HUES64 (cell line): ENCODE data around the gene CEACAM7.

Source experiments
- H3K27ac ChIP-seq: 2 replicates; pipeline ENCODE4 v1.7.0; 2013; ENCODE audit warnings: low read depth, low read length, inconsistent platforms
- H3K27me3 ChIP-seq: 2 replicates; pipeline ENCODE4 v1.6.1; 2013; ENCODE audit warnings: mild to moderate bottlenecking, low read length; ENCODE audit not compliant: insufficient read depth
- H3K36me3 ChIP-seq: 2 replicates; pipeline ENCODE4 v1.6.1; 2013; ENCODE audit warnings: mild to moderate bottlenecking, low read length; ENCODE audit not compliant: insufficient read depth
- H3K4me1 ChIP-seq: 2 replicates; pipeline ENCODE4 v1.6.1; 2013; ENCODE audit warnings: mild to moderate bottlenecking, low read length, moderate library complexity; ENCODE audit not compliant: insufficient read depth
- H3K4me3 ChIP-seq: 2 replicates; pipeline ENCODE4 v1.5.1; 2013; ENCODE audit warnings: mild to moderate bottlenecking, low read length, moderate library complexity
- H3K9ac ChIP-seq: 2 replicates; pipeline ENCODE4 v1.6.1; 2013; ENCODE audit warnings: mild to moderate bottlenecking, low read depth, low read length
- H3K9me3 ChIP-seq: 2 replicates; pipeline ENCODE4 v1.6.1; 2013; ENCODE audit warnings: low read depth, low read length; ENCODE audit not compliant: insufficient read depth
- WGBS: fragments of 150-250, 120-280 bp; methylation state at CpG from one replicate; pipeline ENCODE4 v1.1.7; 2013; ENCODE audit warnings: missing lambda C conversion rate; 5-methylcytosine and 5-hydroxymethylcytosine counted together

The CEACAM7 gene

DNA sequence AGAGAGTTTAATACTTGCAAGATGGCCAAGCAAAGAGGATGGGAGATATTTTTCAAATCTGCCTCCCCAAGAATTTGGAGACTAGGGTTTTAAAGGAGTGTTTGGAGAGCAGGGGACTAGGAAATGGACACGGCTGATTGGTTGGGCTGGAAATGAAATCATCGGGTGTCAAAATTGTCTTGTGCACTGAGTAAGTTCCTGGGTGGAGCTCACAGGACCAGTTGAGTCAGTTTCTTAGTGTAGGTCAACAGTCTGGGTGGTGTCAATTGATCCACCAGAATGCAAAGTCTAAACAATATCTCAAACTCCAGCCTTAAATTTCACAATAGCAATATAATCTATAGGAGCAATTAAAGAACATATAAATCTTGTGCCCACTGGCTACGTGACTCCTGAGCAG lies 38.2 kb downstream of the CEACAM7 start:
- no peaks in the 10 kb centered on the region for H3K36me3 ChIP-seq
- no peaks in the 10 kb centered on the region for H3K4me1 ChIP-seq
- H3K9me3 ChIP-seq = peaks cover 18% of the 10 kb centered on the region
- no peaks in the 10 kb centered on the region for H3K27me3 ChIP-seq
- 58% methylated on average over 3 of the region's 3 CpGs for WGBS
- no peak overlapping the region for H3K27ac ChIP-seq
- H3K4me3 ChIP-seq = no peak overlapping the region
- no peak overlapping the region for H3K9ac ChIP-seq

DNA sequence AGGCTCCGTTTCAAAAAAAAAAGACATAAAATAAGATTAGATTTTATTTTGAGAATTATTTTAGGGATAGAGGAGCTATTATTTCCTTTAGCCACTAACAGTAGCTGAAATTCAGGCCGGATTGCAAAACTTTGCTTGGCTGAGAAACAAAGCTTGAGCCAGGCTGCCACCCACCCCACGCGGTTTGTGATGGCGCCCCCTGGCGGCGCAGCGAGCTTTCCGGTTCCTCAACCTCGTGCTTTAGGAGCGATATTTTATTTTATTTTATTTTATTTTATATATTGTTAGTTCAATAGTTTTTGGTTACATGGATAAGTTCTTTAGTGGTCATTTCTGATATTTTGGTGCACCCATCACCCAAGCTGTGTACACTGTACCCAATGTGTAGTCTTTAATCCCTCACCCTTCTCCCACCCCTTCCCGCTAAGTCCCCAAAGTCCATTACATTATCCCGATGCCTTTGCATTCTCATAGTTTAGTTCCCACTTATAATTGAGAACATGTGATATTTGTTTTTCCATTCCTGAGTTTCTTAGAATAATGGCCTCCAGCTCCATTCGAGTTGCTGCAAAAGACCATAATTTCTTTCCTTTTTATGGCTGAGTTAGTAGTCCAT lies 41.4 kb downstream of the CEACAM7 start:
- 0 out of 2 replicates have a peak, but pooled peaks cover 12% of the 10 kb centered on the region for H3K9me3 ChIP-seq
- WGBS = 62% methylated on average over 10 of the region's 14 CpGs
- no peaks in the 10 kb centered on the region for H3K36me3 ChIP-seq
- H3K27ac ChIP-seq = no peak overlapping the region
- no peaks in the 10 kb centered on the region for H3K27me3 ChIP-seq
- no peak overlapping the region for H3K4me3 ChIP-seq
- no peaks in the 10 kb centered on the region for H3K4me1 ChIP-seq
- H3K9ac ChIP-seq = no peak overlapping the region

DNA sequence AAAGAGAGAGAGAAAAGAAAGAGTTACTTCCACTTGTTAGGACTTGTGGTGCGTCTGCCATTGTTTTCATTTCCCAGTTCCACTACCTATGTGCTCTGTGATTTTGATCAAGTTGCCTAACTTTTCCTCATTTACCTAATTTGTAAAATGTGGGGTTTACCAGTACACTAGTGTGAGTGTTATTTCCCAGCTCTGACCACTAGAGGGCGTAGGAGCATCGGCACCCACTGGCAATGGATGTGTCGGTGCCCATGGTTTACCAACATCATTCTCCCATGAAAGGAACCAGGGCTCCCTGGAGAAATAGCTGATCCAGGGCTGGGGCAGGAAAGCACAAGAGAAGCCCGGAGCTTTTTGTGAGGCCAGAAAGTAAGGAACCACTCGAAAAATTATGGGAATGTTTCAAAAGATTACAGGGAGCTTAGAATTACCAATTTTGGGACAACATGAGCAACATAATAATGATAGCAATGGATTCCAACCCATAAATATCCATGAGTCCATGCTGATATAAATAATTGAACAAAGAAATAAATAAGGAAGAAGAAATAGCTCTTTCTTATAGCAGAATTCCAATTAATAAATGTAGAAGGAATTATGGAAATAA lies 46.1 kb downstream of the CEACAM7 start:
- H3K4me3 ChIP-seq = no peak overlapping the region
- WGBS = 21% methylated on average over 6 of the region's 6 CpGs
- H3K36me3 ChIP-seq = no peaks in the 10 kb centered on the region
- no peaks in the 10 kb centered on the region for H3K27me3 ChIP-seq
- no peak overlapping the region for H3K27ac ChIP-seq
- no peak overlapping the region for H3K9ac ChIP-seq
- no peaks in the 10 kb centered on the region for H3K4me1 ChIP-seq
- peaks cover 6% of the 10 kb centered on the region for H3K9me3 ChIP-seq

DNA sequence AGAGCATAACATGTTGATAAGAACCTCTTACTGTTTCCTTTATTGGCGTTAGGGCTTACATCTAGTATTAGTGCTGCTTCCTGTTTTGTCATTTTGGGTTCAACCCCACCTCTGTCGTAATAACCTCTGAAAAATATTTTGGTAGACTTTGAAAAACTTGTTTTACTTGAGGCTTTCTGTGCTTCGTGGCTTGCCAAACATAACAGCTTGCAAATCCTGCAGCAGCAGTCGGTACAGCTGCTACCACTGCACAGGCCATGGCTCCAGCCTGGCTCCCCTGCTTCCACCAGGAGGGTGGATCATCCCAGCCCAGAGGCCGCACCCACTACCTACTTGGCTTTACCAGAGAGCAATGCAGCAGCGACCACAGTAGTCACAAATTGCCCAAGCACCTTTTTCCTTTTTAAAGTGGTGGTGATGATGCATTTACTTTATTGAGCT lies 49.4 kb downstream of the CEACAM7 start:
- Histone ChIP-seq H3K4me1 (no peaks in the 10 kb centered on the region), H3K4me3 (no peak overlapping the region), H3K9ac (no peak overlapping the region), H3K27me3 (no peaks in the 10 kb centered on the region), H3K9me3 (peaks cover 8% of the 10 kb centered on the region), H3K36me3 (no peaks in the 10 kb centered on the region), H3K27ac (no peak overlapping the region)
- WGBS = 61% methylated on average over 6 of the region's 6 CpGs

DNA sequence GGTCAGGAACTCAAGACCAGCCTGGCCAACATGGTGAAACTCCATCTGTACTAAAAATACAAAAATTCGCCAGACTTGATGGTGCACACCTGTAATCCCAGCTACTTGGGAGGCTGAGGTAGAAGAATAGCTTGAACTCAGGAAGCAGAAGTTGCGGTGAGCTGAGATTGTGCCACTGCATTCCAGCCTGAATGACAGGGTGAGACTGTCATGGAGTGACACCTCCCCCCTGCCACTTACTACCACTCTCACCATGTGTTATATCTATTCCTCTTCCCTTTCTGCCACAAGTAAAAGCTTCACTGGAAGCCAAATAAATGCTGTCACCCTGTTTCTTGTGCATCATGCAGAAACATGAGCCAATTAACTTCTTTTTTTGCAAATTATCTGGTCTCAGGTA lies 50.6 kb downstream of the CEACAM7 start:
- 70% methylated on average over 2 of the region's 2 CpGs for WGBS
- no peak overlapping the region for H3K27ac ChIP-seq
- H3K9me3 ChIP-seq = peaks cover 9% of the 10 kb centered on the region
- no peak overlapping the region for H3K9ac ChIP-seq
- H3K36me3 ChIP-seq = no peaks in the 10 kb centered on the region
- H3K4me3 ChIP-seq = no peak overlapping the region
- H3K27me3 ChIP-seq = no peaks in the 10 kb centered on the region
- no peaks in the 10 kb centered on the region for H3K4me1 ChIP-seq

DNA sequence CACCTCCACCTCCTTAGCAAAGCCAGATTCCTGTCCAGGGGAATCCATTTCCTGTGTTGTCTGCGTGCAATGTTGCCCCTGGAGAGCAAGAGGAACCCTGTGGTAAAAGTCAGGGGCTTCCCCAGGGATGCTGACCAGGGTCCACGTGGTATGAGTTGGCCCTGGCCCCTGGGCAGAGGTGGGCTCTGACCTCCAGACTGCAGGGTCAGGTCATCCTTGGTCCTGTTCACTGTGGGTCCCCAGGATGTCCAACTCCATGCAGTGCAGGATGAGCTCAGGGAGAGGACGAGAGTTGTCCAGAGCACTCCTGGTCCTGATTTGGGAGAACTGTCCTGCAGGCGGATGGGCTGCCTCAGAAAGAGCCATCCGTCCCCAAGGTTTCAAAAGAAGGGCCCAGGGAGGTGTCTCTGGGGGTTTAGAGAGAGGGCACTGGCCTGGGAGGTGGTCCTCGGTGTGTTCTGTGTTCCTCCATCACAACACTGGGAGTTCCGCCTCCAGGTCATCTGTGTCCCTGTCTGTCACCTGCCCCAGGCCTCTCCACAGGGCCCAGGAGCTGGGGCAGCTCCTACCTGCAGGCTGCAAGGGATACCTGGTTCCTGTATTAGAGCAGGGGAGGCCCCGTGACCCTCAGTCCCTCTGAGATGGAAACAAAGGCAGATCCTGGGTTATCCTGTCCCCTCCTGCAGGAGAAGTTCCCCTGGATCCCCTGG lies 59.9 kb downstream of the CEACAM7 start:
- Histone ChIP-seq H3K4me3 (no peak overlapping the region), H3K27ac (no peak overlapping the region), H3K9me3 (peaks cover 31% of the 10 kb centered on the region), H3K36me3 (no peaks in the 10 kb centered on the region), H3K9ac (no peak overlapping the region), H3K27me3 (no peaks in the 10 kb centered on the region; the same call in 1 of the 2 replicates), H3K4me1 (no peaks in the 10 kb centered on the region)
- WGBS = 67% methylated on average over 8 of the region's 8 CpGs

DNA sequence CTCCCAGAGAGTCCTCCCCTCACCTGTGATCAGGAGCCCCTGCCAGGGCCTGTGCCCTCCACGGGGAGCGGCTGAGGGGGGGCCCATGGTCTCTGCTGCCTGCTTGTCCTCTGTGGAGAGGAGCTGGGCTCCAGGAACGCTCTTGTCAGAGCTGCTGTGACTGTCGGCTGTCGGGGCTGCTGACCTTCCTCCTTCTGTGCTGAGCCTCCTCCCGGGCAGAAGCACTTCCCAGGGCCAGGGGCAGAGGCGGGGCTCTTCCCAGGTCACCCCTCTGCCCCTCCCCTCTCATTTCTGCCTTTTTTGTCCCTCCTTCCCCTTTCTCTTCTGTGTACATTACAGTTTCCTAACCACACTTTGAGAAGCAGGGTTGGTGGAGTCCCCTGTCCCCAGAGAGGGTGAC lies 61.2 kb downstream of the CEACAM7 start, which contains the start of gene CEACAM4:
Gene CEACAM4 (minus strand): TSS at position 198 of the 400 bp plus-strand sequence. CDS start 111 bp downstream, at position 87.
- H3K4me3 ChIP-seq = no peak within 1 kb of the TSS
- WGBS = 61% methylated on average over 7 of the region's 7 CpGs
- H3K36me3 ChIP-seq = no peaks in the 10 kb centered on the region
- no peak within 1 kb of the TSS for H3K27ac ChIP-seq
- H3K27me3 ChIP-seq = no peaks in the 10 kb centered on the region; the same call in 1 of the 2 replicates
- no peaks in the 10 kb centered on the region for H3K4me1 ChIP-seq
- H3K9ac ChIP-seq = no peak within 1 kb of the TSS
- H3K9me3 ChIP-seq = peaks cover 30% of the 10 kb centered on the region

DNA sequence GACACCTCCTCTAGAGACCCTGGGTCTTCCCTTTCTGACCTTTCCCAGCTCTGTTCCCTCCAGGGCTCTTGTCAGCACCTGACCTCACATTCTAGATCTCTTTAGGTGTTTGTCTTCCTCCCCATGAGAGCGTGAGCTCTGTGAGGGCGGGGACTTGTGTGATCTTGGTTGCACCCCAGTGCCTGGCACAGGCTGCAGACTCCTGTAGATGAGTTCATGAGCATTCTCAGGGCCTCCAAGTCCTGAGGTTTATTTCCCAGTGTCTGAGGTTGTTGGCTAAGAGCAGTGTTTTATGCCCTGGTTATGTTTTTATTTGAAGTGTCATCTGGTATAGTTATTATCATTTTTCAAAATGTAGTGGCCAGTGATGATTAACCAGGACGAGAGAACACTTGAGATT lies 61.8 kb downstream of the CEACAM7 start:
- no peaks in the 10 kb centered on the region; the same call in 1 of the 2 replicates for H3K27me3 ChIP-seq
- no peaks in the 10 kb centered on the region for H3K4me1 ChIP-seq
- no peaks in the 10 kb centered on the region for H3K36me3 ChIP-seq
- no peak overlapping the region for H3K9ac ChIP-seq
- no peak overlapping the region for H3K27ac ChIP-seq
- H3K4me3 ChIP-seq = no peak overlapping the region
- WGBS = 60% methylated on average over 3 of the region's 3 CpGs
- H3K9me3 ChIP-seq = peaks cover 28% of the 10 kb centered on the region

DNA sequence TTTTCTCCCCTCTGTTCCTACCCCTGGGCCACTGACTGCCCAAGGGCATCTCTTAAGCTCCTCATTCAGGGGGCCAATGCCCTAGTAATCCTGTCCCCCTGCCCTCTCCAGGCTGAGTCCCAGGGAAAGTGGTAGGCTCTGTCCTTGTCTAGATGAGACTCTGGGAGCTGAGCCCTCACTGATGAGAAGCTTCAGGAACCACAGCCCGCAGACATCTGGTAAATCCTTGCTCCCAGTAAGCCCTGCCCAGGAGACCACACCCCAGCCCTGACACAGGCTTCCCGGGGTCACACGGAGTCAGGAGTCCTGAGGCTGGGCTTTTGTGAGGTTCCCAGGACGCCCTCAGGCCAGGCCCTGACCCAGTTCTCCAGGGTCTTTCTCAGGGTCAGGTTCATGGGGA lies 63.1 kb downstream of the CEACAM7 start:
- no peak overlapping the region for H3K9ac ChIP-seq
- 51% methylated on average over 4 of the region's 4 CpGs for WGBS
- no peaks in the 10 kb centered on the region for H3K4me1 ChIP-seq
- H3K9me3 ChIP-seq = peaks cover 20% of the 10 kb centered on the region; the same call in 1 of the 2 replicates
- no peak overlapping the region for H3K4me3 ChIP-seq
- no peak overlapping the region for H3K27ac ChIP-seq
- no peaks in the 10 kb centered on the region; the same call in 1 of the 2 replicates for H3K27me3 ChIP-seq
- H3K36me3 ChIP-seq = no peaks in the 10 kb centered on the region

DNA sequence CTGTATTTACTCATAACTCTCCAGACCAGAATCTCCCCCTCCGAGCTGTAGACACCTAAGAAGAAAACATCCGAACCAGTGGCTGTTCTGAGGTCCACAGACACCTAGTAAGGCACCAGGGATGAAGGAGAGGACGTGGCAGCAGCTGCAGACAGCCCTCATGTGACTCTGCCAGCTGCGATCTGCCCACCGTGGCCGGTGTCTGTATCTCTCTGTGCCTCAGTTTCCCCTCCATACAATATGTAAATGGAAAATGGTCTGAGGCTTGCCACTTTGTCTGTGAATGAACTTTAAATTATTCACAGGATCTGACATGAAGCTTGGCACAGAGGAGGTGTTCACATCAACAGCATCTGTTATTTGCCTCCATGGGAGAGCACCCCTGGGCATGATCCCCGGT lies 63.6 kb downstream of the CEACAM7 start:
- no peak overlapping the region for H3K9ac ChIP-seq
- H3K4me1 ChIP-seq = no peaks in the 10 kb centered on the region
- 80% methylated on average over 7 of the region's 7 CpGs for WGBS
- H3K9me3 ChIP-seq = peaks cover 20% of the 10 kb centered on the region; the same call in 1 of the 2 replicates
- H3K27ac ChIP-seq = no peak overlapping the region
- no peak overlapping the region for H3K4me3 ChIP-seq
- no peaks in the 10 kb centered on the region; the same call in 1 of the 2 replicates for H3K27me3 ChIP-seq
- no peaks in the 10 kb centered on the region for H3K36me3 ChIP-seq

DNA sequence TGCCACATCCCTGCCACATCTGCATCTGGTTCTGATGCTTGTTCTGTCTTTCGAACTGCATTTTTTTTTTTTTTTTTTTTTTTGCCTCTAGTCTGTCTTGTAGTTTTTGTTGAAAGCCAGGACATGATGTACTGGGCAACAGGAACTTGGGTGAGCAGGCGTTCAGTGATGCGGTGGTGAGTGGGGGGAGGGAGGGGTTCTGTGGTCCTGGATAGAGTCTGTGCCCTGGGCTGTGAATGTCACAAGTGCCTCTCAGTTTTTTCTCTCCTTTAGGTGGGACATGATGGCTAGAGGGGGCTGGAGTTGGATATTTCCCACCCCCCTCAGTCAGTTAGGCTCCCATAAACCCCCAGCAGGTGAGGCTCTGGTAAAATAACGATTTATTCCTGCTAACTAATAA lies 64.7 kb downstream of the CEACAM7 start:
- no peak overlapping the region for H3K27ac ChIP-seq
- H3K4me3 ChIP-seq = no peak overlapping the region
- 73% methylated on average over 3 of the region's 4 CpGs for WGBS
- H3K36me3 ChIP-seq = no peaks in the 10 kb centered on the region
- no peaks in the 10 kb centered on the region for H3K4me1 ChIP-seq
- peaks cover 13% of the 10 kb centered on the region; the same call in 1 of the 2 replicates for H3K9me3 ChIP-seq
- H3K27me3 ChIP-seq = no peaks in the 10 kb centered on the region; the same call in 1 of the 2 replicates
- no peak overlapping the region for H3K9ac ChIP-seq
